Frontal cortex (tissue), 4 donors: Measurements from ENCODE around the gene CEP70. TPM values are rescaled to one million over a fixed set of nuclear protein-coding genes. Genes with fewer than 3 reads are reported as not detected.

Source experiments
- DNase-seq, 2 donors: peaks; one replicate each; pipeline ENCODE4 v3.0.0; 2012; ENCODE audit warnings: low spot score in 2 of 2
- FAIRE-seq: peaks from 2 replicates; lab custom pipeline; 2012; peaks lifted over from hg19 to GRCh38; lab: Jason Lieb, UNC
- total RNA-seq: library from RNA; depleted of rRNA; stranded (reverse); fragments of >200 nt; gene quantifications from one replicate; pipeline ENCODE4 v1.2.3, GENCODE V29; 2014
- donor health status: control.
- donor health status: control.
- donor health status: control.

The CEP70 gene
- total RNA-seq, 1 donor from 2014 or later: 89.7 TPM

- DNase-seq: no peak
- FAIRE-seq: no peak
These were observed 120.7 kb downstream of the CEP70 start for GRCh38 chr3:138473391-138473790.

GRCh38 chr3:138472141-138472825 is 121.8 kb downstream of the CEP70 start:
- no peak for DNase-seq
- FAIRE-seq: no peak

GRCh38 chr3:138471481-138471880 is 122.6 kb downstream of the CEP70 start:
- FAIRE-seq (peak; percentile 64), DNase-seq (no peak)

- DNase-seq: no peak
- FAIRE-seq: no peak
These were observed 123.4 kb downstream of the CEP70 start for GRCh38 chr3:138470687-138471086.

GRCh38 chr3:138469874-138470273 is 124.2 kb downstream of the CEP70 start:
- DNase-seq: no peak
- no peak for FAIRE-seq

- DNase-seq (no peak), FAIRE-seq (no peak)
These were observed 125.2 kb downstream of the CEP70 start for GRCh38 chr3:138468886-138469285.

- DNase-seq (no peak), FAIRE-seq (no peak)
These were observed 125.6 kb downstream of the CEP70 start for GRCh38 chr3:138468451-138468850.

GRCh38 chr3:138467931-138468330 is 126.1 kb downstream of the CEP70 start:
- DNase-seq: no peak
- FAIRE-seq: no peak

GRCh38 chr3:138465925-138466324 is 128.1 kb downstream of the CEP70 start:
- no peak for DNase-seq
- FAIRE-seq: no peak

- FAIRE-seq: no peak
These were observed 128.6 kb downstream of the CEP70 start for GRCh38 chr3:138465451-138465850.

GRCh38 chr3:138464491-138464860 is 129.6 kb downstream of the CEP70 start:
- no peak for DNase-seq
- FAIRE-seq: no peak

More at GRCh38 chr3:138465451-138465850, 128.6 kb downstream of the CEP70 start:
- DNase-seq: no peak

- no peak for FAIRE-seq
- DNase-seq: no peak
These were observed 130.2 kb downstream of the CEP70 start for GRCh38 chr3:138463724-138464490.

- FAIRE-seq (no peak), DNase-seq (no peak)
These were observed 132.2 kb downstream of the CEP70 start for GRCh38 chr3:138461896-138462295.

GRCh38 chr3:138461246-138461645 is 132.8 kb downstream of the CEP70 start:
- DNase-seq: no peak
- no peak for FAIRE-seq

GRCh38 chr3:138460536-138461205 is 133.4 kb downstream of the CEP70 start:
- FAIRE-seq: no peak
- no peak for DNase-seq

GRCh38 chr3:138459619-138460535 is 134.2 kb downstream of the CEP70 start:
- no peak for FAIRE-seq
- no peak for DNase-seq

- no peak for DNase-seq
- no peak for FAIRE-seq
These were observed 135.1 kb downstream of the CEP70 start for GRCh38 chr3:138458774-138459499.

- DNase-seq (no peak), FAIRE-seq (no peak)
These were observed 136.0 kb downstream of the CEP70 start for GRCh38 chr3:138457863-138458735.
